Measurements from ENCODE around the gene SPIN2A.
"Not testable (repeated sequence)": the region's sequence is repeated elsewhere in the genome, so short reads cannot be mapped to it uniquely, and the experiment has no call there.

The SPIN2A gene

DNA sequence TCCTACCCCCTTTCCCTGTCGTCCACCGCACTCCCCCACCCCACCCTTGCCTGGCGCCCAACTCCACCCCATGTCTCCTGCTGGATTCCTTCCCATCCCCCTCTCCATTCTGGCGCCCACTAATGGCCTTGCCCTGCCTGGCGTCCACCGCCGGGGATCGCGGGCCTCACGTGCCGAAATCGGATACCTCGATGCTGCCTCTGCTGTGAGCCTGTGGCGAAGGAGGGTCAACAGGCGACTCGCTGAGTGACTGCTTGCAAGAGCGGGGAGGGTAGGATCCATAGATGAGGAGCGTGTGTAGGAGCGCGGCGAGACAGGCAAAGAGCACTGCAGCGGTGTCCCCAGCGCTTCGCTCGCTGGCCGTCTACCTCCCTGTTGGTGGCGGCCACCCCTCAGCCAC is at the start of gene SPIN2A:
SPIN2A (minus strand) TSS at position 325 of the 400 bp plus-strand sequence. CDS start 800 bp downstream, outside the sequence.
- peak; percentile 28 for DNase-seq

DNA sequence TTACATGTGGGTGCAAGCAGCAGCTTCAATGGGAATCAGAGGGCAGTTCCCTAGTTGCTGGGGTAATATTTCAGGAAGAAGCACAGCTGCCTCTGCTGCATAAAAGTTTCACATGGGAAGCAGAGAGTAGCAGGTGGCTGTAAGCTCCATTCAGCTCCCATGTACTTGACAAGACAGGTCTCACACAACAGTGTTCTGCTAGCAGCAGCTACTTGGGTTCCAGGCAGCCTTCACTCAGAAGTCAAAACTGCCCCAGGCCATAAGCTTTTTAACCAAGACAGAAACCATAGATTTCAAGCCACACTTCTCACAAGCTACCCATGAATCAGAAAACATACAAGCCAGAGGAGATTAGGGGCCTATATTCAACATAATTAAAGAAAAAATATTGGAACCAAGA is 41.4 kb upstream of the SPIN2A start:
- DNase-seq: no peak

DNA sequence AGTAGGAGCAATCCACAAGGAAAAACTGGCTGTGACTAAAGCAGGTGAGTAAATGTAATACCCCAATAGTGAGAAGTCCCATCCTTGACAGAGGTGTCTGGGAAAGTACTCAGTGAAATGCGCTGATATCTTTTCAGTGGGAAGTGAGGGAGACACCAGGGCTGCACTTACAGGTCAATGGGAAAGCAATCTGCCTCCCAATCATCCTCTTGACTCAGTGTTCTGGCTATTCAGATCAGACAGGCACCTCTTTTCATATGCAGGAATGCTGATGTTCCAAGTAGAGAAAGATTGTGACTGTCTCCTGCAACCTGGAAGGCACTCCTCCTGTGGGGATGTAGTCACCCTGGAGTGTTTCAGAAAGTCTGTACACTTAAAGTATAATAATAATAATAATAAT is 39.9 kb upstream of the SPIN2A start:
- no peak for DNase-seq

DNA sequence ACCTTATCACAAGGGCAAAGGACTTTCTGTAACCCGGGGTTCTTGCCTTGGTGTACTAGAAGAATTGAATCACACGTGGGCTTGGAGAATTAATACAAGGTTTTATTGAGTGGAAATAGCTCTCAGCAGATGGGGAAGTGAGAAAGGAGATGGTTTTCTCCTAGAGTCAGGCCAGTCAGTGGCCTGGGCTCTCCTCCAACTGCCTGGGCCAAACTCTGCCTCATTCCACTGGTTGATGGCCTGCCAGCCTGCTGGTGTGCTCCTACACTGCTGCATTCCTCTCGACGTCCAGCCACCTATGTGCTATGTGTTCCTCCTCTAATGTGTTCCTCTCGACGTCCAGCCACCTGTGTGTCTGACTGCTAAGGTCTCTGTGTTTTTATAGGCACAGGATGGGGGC is 35.3 kb upstream of the SPIN2A start:
- no peak for DNase-seq

DNA sequence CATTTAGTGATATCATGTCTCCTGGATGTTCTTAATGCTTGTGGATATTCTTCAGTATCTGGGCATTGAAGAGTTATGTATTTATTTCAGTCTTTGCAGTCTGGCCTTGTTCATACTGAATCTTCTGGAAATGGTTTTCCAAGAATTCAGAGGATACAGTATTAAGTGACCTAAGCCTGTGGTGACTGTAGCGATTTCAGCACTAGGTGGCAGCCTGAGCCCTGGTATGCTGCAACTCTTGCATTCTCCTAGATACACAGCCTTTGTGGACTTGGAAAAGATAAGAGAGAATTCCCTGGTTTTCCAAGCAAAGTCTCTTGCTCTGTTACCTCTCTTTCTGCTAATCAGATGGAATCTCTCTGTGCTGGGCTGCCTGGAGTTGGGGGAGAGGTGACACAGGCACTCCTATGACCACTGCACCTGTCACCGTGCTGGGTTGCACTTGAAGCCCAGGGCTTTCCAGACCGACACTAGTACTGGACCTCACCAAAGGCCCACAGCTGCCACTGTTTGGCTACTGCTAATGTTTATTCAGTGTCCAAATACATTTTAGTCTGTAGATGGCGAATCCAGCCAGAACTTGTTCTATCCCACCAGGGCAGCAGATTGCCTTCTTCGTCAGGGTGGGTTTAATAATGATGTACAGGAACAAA is 19.3 kb upstream of the SPIN2A start:
- DNase-seq: no peak

DNA sequence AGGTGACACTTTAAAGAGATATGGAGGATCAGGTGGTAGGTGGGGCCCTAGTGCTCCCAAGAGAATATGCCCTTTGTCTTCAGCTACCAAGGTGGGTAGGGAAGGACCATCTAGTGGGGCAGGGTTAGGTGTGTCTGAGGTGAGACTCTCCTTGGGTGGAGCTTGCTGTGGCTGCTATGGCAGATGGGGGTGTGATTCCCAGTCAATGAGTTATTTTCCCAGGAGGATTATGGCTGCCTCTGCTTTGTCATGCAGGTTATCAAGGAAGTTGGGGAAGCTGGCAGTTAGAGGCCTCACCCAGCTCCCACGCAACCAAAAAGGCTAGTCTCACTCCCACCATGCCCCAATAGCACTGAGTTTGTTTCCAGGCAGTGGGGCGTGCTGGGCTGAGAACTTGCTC is 18.0 kb upstream of the SPIN2A start:
- no peak for DNase-seq

DNA sequence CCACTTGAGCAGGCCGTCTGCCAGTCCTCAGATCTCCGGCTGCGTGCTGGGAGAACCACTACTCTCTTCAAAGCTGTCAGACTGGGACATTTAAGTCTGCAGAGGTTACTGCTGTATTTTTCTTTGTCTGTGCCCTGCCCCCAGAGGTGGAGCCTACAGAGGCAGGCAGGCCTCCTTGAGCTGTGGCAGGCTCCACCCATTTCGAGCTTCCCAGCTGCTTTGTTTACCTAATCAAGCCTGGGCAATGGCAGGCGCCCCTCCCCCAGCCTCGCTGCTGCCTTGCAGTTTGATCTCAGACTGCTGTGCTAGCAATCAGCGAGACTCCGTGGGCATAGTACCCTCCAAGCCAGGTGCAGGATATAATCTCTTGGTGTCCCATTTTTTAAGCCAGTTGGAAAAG is 15.0 kb upstream of the SPIN2A start:
- DNase-seq: not testable (repeated sequence)

DNA sequence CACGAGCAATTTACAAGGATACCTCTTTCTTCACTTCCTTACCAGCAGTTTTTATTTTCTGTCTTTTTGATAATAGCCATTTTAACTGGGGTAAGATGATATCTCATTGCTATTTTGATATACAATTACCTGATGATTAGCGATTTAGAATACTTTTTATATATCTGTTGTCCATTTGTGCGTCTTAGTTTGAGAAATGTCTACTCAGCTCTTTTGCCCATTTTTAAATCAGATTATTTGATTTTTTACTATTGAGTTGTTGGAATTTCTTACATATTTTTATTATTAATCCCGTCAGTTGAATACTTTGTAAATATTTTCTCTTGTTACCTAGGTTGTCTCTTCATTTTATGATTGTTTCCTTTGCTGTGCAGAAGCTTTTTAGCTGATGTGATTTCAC is 1.5 kb upstream of the SPIN2A start:
- no peak for DNase-seq

DNA sequence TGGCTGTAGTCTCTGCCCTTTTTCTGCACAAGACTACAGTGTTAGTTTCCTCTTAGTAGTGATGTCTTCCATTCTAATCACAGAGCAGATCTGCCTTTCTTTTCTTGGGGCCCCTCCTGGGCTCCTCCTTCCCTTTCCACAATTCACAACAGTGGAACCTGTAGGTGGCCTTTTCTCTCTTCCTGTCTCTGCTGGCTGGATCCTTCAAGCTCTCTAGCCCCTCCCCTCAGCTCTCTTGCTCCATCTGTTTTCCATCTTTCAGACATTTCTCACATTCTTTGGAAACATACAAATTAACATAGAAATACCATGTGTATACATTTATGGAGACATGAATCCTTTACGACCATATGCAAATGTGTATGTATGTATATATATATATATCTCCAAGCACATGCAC is 304 bp upstream of the SPIN2A start:
- no peak for DNase-seq

DNA sequence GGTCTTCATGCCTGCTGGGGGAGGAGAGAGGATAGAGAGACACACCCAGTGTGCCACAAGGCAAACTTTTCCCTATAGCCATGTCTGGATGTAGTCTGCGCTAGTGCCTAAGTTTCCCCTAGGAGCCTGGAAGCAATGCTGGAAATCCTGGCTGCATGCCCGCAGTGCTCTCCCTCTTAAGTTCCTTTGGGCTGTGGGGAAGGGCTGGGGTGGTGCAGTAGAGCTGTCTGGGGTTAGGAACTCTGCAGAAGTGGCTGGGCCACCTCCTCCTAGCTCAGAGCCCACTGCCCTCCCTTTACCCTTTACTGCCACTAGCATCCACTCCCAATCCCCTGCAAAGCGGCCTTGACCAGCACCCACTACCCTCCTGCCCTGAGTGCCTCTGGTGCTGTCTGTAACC is 608 bp downstream of the SPIN2A start:
- DNase-seq: not testable (repeated sequence)

DNA sequence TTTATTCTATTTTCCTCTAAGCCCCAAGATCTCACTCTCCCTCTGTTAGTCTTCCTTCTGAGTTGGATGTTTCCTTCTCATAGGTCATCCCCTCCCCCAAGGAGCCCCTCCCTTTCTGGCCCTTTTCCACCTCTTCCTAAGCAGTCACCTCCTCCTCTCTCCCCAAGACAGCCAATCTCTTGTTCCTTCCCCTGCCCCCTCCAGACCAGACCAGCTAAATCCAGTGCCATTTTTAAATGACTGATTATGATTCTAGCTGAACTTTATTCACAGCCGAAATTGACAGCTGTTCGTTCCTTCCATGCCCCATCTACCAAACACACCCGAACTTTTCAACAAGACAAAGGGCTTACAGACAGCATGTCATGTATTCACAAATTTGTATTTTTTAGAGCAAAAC is 1.9 kb downstream of the SPIN2A start:
- DNase-seq: no peak

DNA sequence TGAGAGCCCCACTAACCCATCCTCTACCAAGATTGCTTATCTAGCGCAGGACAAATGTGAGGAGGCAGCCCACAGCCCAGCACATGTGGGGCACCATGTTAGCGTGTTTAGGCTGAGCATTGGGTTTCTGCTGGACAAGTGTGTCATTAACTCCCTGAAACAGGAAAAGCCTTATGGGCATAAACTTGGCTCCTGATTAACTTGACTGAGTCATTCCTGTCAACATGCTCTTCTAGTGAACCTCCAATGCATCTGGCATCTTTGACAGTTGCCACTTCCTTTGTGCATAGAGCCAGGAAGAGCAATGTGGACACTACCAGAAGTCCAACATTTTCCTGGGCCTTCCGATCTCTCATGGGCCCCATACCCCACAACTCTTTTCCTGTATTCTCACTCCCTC is 2.5 kb downstream of the SPIN2A start:
- DNase-seq: no peak

DNA sequence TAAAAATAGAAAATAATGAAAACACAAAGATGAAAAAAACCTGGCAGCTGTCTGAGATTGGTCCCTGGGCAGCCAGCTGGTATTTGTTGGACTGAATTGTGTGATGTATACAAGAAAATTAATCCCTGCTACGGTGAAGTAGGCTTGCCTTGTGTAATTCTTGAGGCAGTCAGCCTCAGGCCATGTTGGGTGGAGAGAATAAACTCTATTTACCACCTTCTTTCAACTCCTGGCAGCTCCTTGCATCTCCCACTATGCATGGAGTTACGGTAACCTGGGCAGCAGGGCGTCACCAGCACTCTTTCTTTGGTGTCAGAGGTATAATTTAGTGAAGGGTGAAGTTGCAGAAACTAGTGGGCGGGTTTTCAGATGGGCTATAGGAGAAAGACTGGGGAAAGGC is 3.5 kb downstream of the SPIN2A start:
- DNase-seq: no peak

DNA sequence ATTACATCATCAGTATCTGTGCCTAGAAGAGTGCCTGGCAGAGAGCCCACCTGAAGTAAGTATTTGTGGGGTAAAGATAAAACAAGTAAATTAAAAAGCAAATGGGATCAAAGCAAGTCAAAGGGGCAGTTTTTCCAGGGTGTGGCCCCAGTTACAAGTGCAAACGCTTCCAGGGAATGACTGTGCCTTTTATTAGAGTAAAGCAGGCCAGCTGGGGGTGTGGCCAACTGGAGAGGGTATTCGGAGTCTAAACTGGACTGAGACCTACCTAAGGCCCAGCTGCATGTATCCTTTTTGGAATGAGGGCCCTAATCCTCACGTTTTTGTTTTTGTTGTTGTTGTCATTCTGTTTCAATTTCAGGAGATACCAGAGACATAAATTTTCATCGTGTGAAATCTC is 3.9 kb downstream of the SPIN2A start:
- not testable (repeated sequence) for DNase-seq

DNA sequence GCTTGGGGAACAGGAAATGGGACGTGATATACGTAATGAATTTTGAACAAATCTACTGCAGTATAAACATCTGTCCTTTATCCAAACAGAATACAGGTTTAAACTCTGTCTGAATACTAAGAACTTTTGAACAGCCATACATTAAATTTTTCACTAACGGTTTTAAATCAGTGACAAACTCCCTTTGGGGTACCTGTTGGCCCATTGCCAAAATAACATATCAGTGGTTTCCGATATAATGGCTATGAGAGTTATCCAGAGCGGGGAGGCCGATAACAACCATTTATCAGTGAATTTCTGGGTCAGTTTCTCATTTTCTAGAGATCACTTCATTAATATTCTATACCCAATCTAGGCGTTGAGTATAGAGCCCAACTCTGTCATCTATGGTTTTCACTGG is 5.2 kb downstream of the SPIN2A start:
- no peak for DNase-seq

DNA sequence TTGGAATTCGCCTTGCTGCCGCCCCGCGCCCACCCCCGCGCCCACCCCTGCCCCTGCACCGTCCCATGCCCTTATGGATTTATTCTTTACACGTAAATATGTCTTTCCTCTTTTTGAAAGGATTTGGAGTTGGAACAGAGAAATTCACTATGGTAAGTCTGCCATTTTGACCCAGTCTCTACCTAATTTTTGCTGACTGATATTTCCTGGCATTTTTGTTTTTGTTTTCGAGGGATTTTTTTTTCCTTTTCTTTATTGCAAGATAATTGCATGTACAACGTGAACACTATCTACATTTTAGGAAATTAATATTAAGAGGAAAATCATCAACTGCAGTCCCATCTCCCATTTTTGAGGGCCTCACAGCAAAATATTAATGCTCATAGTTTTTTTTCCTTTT is 15.4 kb downstream of the SPIN2A start:
- DNase-seq: no peak

DNA sequence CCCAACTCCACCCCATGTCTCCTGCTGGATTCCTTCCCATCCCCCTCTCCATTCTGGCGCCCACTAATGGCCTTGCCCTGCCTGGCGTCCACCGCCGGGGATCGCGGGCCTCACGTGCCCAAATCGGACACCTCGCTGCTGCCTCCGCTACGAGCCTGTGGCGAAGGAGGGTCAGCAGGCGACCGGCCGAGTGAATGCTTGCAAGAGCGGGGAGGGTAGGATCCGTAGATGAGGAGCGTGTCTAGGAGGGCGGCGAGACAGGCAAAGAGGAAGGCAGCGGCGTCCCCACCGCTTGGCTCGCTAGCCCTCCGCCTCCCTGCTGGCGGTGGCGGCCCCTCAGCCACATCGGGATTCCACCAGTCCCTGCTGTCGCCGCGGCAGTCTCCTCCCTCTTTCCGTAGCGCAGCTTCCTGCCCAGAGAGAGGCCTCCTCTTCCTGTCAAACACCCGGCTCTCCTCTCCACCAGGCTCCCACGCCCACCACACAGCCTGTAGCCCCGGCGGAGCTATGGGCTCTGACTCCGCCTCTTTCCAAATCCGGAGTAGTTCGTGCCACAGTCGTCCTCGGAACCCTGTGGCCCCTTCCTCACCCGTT is 15.9 kb downstream of the SPIN2A start, which contains the start of gene SPIN2B:
SPIN2B (minus strand) TSS at position 387 of the 594 bp plus-strand sequence.
- peak; percentile 65 for DNase-seq

DNA sequence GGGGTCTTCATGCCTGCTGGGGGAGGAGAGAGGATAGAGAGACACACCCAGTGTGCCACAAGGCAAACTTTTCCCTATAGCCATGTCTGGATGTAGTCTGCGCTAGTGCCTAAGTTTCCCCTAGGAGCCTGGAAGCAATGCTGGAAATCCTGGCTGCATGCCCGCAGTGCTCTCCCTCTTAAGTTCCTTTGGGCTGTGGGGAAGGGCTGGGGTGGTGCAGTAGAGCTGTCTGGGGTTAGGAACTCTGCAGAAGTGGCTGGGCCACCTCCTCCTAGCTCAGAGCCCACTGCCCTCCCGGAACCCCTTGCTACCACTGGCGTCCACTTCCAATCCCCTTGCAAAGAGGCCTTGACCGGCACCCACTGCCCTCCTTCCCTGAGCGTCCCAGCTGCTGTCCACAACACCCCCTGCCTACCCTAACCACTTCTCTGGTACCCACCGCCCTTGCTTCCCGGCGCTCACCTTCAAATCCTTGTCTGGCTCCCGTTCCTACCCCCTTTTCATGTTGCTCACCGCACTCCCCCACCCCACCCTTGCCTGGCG is 16.5 kb downstream of the SPIN2A start:
- not testable (repeated sequence) for DNase-seq

DNA sequence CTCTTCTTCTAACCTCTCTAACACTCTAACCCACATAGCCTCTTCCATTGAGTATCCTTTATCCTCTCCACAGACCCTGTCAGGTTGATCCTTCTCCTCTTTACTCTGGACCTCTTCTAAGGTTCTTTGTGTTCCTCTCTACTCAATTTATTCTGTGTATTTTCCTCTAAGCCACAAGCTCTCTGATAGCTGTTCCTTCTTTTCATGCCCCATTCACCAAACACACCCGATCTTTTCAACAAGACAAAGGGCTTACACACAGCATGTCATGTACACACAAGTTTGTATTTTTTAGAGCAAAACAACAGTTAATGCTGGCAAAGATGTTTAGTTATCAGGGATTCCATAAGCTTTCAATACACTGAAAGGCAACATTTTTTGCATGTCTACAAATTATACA is 17.8 kb downstream of the SPIN2A start:
- DNase-seq: no peak

DNA sequence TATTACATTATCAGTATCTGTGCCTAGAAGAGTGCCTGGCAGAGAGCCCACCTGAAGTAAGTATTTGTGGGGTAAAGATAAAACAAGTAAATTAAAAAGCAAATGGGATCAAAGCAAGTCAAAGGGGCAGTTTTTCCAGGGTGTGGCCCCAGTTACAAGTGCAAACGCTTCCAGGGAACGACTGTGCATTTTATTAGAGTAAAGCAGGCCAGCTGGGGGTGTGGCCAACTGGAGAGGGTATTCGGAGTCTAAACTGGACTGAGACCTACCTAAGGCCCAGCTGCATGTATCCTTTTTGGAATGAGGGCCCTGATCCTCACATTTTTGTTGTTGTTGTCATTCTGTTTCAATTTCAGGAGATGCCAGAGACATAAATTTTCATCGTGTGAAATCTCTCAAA is 19.6 kb downstream of the SPIN2A start:
- DNase-seq: not testable (repeated sequence)

DNA sequence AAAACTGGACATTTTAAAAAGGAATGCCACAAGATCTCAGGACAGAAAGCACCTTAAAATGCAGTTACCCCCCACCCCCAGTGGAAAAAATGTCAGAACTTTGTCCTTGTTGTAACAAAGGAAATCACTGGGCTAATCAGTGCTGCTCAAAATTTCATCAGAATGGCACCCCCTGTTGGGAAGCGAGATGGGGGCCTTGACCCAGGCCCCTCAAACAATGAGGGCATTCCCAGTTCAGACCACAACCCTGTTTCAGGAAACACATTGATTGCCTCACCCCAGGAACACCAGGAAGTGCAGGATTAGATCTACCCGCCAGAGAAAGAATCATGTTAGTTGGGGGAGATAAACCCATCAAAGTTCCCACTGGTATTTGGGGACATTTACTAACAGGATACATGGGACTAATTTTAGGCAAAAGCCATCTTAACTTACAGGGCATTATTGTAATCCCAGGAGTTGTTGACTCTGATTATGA is 32.2 kb downstream of the SPIN2A start:
- no peak for DNase-seq

DNA sequence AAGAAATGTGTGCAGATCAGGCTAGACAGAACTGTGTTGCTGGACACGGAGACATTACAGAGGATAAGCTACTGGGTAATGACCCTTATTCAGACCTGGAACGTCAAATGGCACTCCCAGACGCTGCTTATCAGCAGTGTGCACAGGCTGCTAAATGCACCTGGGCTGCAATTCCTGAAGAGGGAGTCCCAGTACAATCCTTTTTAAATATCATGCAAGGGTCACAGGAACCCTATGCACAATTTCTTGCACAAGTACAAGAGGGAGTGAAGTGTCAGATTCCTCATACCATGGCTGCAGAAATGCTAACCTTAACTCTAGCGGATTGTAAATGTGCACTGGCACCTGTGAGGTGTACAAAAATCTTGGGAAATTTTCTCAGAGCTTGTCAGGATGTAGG is 32.8 kb downstream of the SPIN2A start:
- DNase-seq: no peak

DNA sequence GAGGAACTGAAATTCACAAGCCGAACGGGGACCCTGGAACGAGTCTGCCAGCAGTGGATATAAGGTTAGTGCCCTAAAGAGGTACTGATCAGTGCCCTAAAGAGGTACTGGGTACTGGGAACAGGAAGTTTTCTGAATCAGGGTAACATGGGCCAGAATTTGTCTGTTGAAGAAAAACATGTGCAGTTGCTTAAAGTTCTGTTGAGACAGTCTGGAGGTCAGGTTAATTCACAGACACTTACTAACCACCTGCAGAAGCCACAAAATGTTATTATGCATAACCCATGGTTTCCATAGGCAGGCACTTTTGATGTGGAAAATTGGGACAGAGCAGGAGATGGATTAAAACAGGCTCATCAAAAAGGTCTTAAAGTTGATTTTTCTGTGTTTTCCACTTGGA is 33.7 kb downstream of the SPIN2A start:
- DNase-seq: no peak

DNA sequence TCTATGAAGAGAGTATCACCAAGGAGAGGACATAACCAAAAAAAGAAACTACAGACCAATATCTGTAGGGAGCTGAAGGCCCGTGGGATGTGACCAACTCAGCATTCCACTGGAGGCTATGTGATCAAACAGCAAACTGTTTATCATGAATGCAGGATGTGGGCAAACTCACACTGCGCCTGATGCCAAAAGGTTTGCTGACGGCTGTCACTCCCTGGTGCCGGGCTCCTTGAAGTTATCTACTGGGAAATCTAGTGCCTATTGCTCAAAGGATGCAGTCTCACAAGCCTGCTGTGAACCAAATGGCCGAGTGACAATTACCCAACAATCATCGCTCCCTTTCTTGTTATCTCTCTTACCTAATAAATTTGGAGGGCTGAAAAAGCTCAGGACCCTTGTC is 34.3 kb downstream of the SPIN2A start:
- DNase-seq: not testable (repeated sequence)
